PC-9 (cell line): ENCODE data around the gene DMRT1. TPM values are rescaled to one million over a fixed set of nuclear protein-coding genes. Genes with fewer than 3 reads are reported as not detected.

Experiments used
- BruUV-seq: library from RNA; stranded (reverse); fragments of 400-500 nt; replicated peaks from 2 replicates; lab custom pipeline; 2021; lab: Mats Ljungman, UMichigan
- CTCF ChIA-PET: fragments of 300-600 bp; sonication (Branson Sonifier 250); formaldehyde crosslinking; loops from one replicate; lab custom pipeline; 2022; ENCODE audit warnings: antibody characterized with exemption; lab: Charles Lee
- POLR2A ChIA-PET: fragments of 300-600 bp; sonication (Branson Sonifier 250); formaldehyde crosslinking; loops from one replicate; lab custom pipeline; 2022; ENCODE audit warnings: antibody characterized with exemption; ENCODE audit not compliant: unreplicated experiment; lab: Charles Lee
- DNase-seq, 2 experiments: peaks; one replicate each; pipeline versions ENCODE4 v3.0.0 to v3.0.0-alpha.2; 2015 to 2022; ENCODE audit warnings: mixed read lengths in 1 of 2
- H2AFZ ChIP-seq: fragments of 200-600 bp; sonication (generic); 2 replicates; pipeline ENCODE4 v1.8.1; 2017; ENCODE audit warnings: antibody characterized with exemption
- H3F3A ChIP-seq: fragments of 200-600 bp; sonication (generic); 2 replicates; pipeline ENCODE4 v1.8.1; 2017; ENCODE audit warnings: antibody characterized with exemption, mild to moderate bottlenecking, low read depth; ENCODE audit not compliant: insufficient read depth
- H3K27ac ChIP-seq: fragments of 200-600 bp; sonication (generic); 2 replicates; pipeline ENCODE4 v1.6.1; 2016; ENCODE audit warnings: mixed run types
- H3K27me3 ChIP-seq: fragments of 200-600 bp; sonication (generic); 2 replicates; pipeline ENCODE4 v1.6.1; 2016; ENCODE audit warnings: low read depth, mixed run types; ENCODE audit not compliant: insufficient read depth
- H3K36me3 ChIP-seq: fragments of 200-600 bp; sonication (generic); 2 replicates; pipeline ENCODE4 v1.6.1; 2016; ENCODE audit warnings: low read depth, mixed run types
- H3K4me1 ChIP-seq: fragments of 200-600 bp; sonication (generic); replicated peaks from 2 replicates; pipeline ENCODE4 v1.6.1; 2016; ENCODE audit warnings: mixed run types; ENCODE audit not compliant: insufficient read depth
- H3K4me2 ChIP-seq: fragments of 200-600 bp; sonication (generic); 2 replicates; pipeline ENCODE4 v1.6.1; 2017; ENCODE audit warnings: mixed run types
- H3K4me3 ChIP-seq: fragments of 200-600 bp; sonication (generic); 2 replicates; pipeline ENCODE4 v1.6.1; 2016; ENCODE audit warnings: mixed run types
- H3K79me2 ChIP-seq: fragments of 200-600 bp; sonication (generic); 2 replicates; pipeline ENCODE4 v1.6.1; 2017; ENCODE audit warnings: low read depth, mixed run types
- H3K9me2 ChIP-seq: fragments of 200-600 bp; sonication (generic); 2 replicates; pipeline ENCODE4 v1.8.1; 2017; ENCODE audit warnings: mild to moderate bottlenecking; ENCODE audit not compliant: insufficient read depth
- H3K9me3 ChIP-seq: fragments of 200-600 bp; sonication (generic); 2 replicates; pipeline ENCODE4 v1.8.1; 2016; ENCODE audit warnings: low read depth; ENCODE audit not compliant: insufficient read depth
- H4K20me1 ChIP-seq: fragments of 200-600 bp; sonication (generic); 2 replicates; pipeline ENCODE4 v1.8.1; 2017; ENCODE audit not compliant: insufficient read depth
- EZH2 ChIP-seq: fragments of 200-600 bp; sonication (generic); IDR thresholded peaks from 2 replicates; pipeline ENCODE4 v1.8.0; 2017; ENCODE audit warnings: antibody characterized with exemption, low read depth
- intact Hi-C: fragments of 100-400 bp; cut with micrococcal nuclease; formaldehyde crosslinking; loops from one replicate; pipeline ENCODE4 v1.10.0; 2022; ENCODE audit not compliant: unreplicated experiment
- total RNA-seq: library from RNA; stranded (reverse); gene quantifications from 2 replicates; pipeline ENCODE4 v1.2.3, GENCODE V29; 2021
- TF ChIP-seq, protein P1 (sequence below): fragments of 200-600 bp; sonication (generic); conservative IDR thresholded peaks from 2 replicates; pipeline ENCODE4 v1.6.1; 2017; ENCODE audit warnings: mixed run types, antibody characterized with exemption, mild to moderate bottlenecking, moderate library complexity

Gene DMRT1
- total RNA-seq, 1 experiment from 2014 or later = not detected

DNA sequence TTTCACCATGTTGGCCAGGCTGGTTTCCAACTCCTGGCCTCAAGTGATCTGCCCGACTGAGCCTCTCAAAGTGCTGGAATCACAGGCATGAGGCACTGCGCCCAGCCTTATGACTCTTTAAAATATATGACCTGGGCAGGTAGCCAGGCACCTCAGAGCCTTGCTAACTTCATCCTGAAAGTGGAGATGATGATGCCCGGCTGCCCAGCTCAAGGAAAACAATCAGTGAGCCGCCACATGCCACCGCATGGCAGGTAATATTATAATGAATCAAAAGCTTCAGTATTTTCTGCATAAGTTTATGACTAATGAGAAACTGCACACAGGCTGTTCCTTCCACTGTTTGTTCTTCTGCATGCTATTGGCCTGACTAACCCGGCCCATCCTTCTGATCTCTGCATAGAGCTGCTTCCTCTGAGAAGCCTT lies 30.4 kb upstream of the DMRT1 start:
- Histone ChIP-seq H3K9me2 (no peaks in the 10 kb centered on the region), H3F3A (no peaks in the 10 kb centered on the region), H3K4me3 (no peak overlapping the region), H3K4me2 (no peak overlapping the region), H3K27ac (no peak overlapping the region), H4K20me1 (no peaks in the 10 kb centered on the region), H3K9me3 (no peaks in the 10 kb centered on the region), H3K36me3 (no peaks in the 10 kb centered on the region), H3K79me2 (no peaks in the 10 kb centered on the region), H2AFZ (no peak overlapping the region), H3K4me1 (no peaks in the 10 kb centered on the region), H3K27me3 (no peaks in the 10 kb centered on the region)
- intact Hi-C loops = no loop called here
- DNase-seq = peak; percentile 14 to 59
- no TSS peak for BruUV-seq
- CTCF ChIA-PET = no interaction called here
- no peak for TF ChIP-seq EZH2
- TF ChIP-seq, protein P1, sequence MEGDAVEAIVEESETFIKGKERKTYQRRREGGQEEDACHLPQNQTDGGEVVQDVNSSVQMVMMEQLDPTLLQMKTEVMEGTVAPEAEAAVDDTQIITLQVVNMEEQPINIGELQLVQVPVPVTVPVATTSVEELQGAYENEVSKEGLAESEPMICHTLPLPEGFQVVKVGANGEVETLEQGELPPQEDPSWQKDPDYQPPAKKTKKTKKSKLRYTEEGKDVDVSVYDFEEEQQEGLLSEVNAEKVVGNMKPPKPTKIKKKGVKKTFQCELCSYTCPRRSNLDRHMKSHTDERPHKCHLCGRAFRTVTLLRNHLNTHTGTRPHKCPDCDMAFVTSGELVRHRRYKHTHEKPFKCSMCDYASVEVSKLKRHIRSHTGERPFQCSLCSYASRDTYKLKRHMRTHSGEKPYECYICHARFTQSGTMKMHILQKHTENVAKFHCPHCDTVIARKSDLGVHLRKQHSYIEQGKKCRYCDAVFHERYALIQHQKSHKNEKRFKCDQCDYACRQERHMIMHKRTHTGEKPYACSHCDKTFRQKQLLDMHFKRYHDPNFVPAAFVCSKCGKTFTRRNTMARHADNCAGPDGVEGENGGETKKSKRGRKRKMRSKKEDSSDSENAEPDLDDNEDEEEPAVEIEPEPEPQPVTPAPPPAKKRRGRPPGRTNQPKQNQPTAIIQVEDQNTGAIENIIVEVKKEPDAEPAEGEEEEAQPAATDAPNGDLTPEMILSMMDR = no peak
- POLR2A ChIA-PET = no interaction called here

DNA sequence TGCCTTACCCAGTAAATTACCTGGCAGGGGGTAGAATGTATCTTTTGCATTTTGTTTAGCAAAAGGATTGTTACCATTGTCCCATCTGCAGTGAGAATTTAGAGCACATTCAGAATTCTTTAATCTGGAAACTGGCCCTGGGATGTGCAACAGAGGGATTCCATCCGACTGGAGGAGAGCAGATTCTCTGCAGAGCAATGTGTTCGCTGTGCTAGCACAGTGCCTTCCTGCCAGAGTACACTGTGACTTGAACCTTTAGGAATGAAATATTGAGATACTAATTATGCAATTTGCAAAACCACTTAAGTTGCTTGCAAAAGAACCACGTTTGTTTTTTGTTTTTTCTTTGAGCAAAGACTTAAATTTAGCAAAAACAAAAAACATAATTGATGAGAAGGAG lies 22.5 kb upstream of the DMRT1 start:
- no peak overlapping the region for H3K27ac ChIP-seq
- no TSS peak for BruUV-seq
- DNase-seq = no peak
- intact Hi-C loops = no loop called here
- no peaks in the 10 kb centered on the region for H4K20me1 ChIP-seq
- ChIA-PET POLR2A (no interaction called here), CTCF (no interaction called here)
- H3K79me2 ChIP-seq = no peaks in the 10 kb centered on the region
- H3K9me2 ChIP-seq = no peaks in the 10 kb centered on the region
- no peaks in the 10 kb centered on the region for H3K9me3 ChIP-seq
- no peak overlapping the region for H3K4me2 ChIP-seq
- H3K27me3 ChIP-seq = no peaks in the 10 kb centered on the region
- H3K4me1 ChIP-seq = no peaks in the 10 kb centered on the region
- no peak overlapping the region for H3K4me3 ChIP-seq
- H2AFZ ChIP-seq = no peak overlapping the region
- H3F3A ChIP-seq = no peaks in the 10 kb centered on the region
- no peak for TF ChIP-seq EZH2
- TF ChIP-seq, protein P1 = no peak
- no peaks in the 10 kb centered on the region for H3K36me3 ChIP-seq

DNA sequence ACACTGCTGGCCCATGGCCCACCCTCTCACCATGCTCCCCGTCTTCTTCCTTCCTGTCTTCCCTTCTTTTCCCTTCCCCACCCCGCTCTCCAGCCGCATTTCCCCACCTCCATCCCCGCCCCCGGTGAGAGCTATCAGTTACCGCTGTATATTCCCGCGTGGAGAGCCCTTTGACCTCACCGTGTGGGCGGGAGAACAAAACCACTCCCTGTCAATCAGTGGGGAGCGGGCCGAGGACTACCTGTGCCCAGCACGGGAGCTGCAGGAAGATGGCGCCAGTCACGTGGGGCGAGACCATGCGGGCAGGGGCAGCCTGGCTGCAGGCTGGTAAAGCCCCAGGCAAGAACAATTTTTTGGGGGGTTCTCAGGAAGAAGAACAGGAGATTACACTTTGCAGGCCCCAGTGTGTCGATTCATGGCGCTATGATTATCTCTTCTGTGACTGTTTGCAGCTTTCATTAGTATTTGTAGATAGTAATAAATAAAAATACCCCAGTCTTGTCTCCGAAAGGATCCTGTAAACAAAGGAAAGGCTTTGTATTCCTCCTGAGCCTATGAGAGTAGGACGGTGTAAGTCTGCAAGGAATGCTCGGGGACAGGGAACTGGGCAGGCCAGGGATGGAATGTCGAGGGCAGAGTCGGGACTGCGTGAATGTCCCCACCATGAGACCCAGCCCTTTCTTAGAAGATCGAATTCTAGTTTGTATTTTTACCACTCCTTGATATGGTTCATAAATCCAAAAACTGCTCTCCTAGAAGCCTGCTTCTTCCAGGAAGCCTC lies 14.8 kb upstream of the DMRT1 start:
- H3F3A ChIP-seq = no peaks in the 10 kb centered on the region
- H3K79me2 ChIP-seq = no peaks in the 10 kb centered on the region
- BruUV-seq = no TSS peak
- CTCF ChIA-PET = no interaction called here
- no peaks in the 10 kb centered on the region for H4K20me1 ChIP-seq
- no peaks in the 10 kb centered on the region for H3K36me3 ChIP-seq
- no peak for DNase-seq
- H3K27me3 ChIP-seq = no peaks in the 10 kb centered on the region
- H3K4me1 ChIP-seq = no peaks in the 10 kb centered on the region
- no peaks in the 10 kb centered on the region for H3K9me3 ChIP-seq
- no peaks in the 10 kb centered on the region for H3K9me2 ChIP-seq
- H3K4me3 ChIP-seq = no peak overlapping the region
- no peak overlapping the region for H3K27ac ChIP-seq
- intact Hi-C loops = no loop called here
- TF ChIP-seq, protein P1 = no peak
- no peak for TF ChIP-seq EZH2
- no peak overlapping the region for H2AFZ ChIP-seq
- H3K4me2 ChIP-seq = no peak overlapping the region
- POLR2A ChIA-PET = no interaction called here
